ENCODE measurements around the gene ITGAD. TPM values are rescaled to one million over a fixed set of nuclear protein-coding genes. Genes with fewer than 3 reads are reported as not detected.

ITGAD gene
- total RNA-seq, 2 donors from 2014 or later: not detected

- H3K9me3 Mint-ChIP-seq: no peaks in the 10 kb centered on the region
- H3K36me3 Mint-ChIP-seq (ENCODE audit: low read depth): no peaks in the 10 kb centered on the region
- peaks cover 4% of the 10 kb centered on the region for H3K27me3 Mint-ChIP-seq
- H3K4me1 Mint-ChIP-seq: peaks cover 11% of the 10 kb centered on the region
- peak overlapping the region; percentile 54 for H3K4me3 Mint-ChIP-seq
- no peak for ATAC-seq (replicated peaks)
- H3K27ac Mint-ChIP-seq: no peak overlapping the region
Measured at GRCh38 chr16:31473264-31473984, 80.3 kb downstream of the ITGAD start.

GRCh38 chr16:31474173-31474714, 81.1 kb downstream of the ITGAD start:
- peaks cover 11% of the 10 kb centered on the region for H3K4me1 Mint-ChIP-seq
- ATAC-seq (replicated peaks): no peak
- no peaks in the 10 kb centered on the region for H3K36me3 Mint-ChIP-seq (ENCODE audit: low read depth)
- H3K4me3 Mint-ChIP-seq: no peak overlapping the region
- H3K9me3 Mint-ChIP-seq: no peaks in the 10 kb centered on the region
- no peak overlapping the region for H3K27ac Mint-ChIP-seq
- H3K27me3 Mint-ChIP-seq: peaks cover 4% of the 10 kb centered on the region

DNA sequence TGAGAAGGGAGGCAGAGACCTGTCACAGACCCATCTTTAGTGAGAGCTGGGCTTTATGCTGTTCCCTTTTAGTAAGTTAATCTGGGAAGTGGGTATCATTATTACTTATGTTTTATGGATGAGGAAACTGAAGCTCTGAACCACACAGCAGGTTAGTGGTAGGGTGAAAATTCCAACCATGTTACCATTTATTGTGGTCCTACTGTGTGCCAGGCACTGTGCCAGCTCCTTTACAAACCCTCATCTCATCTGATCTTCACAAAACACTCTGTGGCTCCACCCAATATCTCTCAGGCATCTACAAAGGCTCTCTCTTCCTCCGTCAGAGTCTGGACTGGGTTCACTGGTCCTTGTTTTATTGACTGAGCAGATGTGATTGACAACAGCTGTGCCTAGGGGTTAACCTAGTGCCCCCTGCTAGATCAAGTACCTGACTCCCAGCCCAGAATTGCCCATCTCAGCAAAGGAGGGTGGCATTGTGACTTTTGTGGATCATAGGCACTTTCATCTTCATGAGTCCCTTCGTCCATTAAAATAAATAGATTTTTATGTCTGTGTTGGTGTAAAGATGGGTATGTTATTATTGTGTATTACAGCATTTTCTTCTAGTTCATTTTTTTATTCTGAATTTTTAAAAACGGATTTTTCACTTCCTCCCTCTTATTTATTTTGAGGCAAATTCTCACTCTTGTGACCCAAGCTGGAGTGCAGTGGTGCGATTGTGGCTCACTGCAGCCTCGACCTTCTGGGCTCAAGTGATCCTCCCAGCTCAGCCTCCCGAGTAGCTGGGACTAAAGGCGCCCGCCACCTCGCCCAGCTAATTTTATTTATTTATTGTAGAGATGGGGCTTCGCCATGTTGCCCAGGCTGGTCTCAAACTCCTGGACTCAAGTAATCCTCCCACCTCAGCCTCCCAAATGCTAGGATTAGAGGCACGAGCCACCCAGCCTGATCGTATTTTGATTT, 81.9 kb downstream of the ITGAD start:
- peak overlapping the region; percentile 82 for H3K4me3 Mint-ChIP-seq
- no peaks in the 10 kb centered on the region for H3K36me3 Mint-ChIP-seq (ENCODE audit: low read depth)
- ATAC-seq (replicated peaks): no peak
- no peaks in the 10 kb centered on the region for H3K9me3 Mint-ChIP-seq
- no peak overlapping the region for H3K27ac Mint-ChIP-seq
- peaks cover 11% of the 10 kb centered on the region for H3K4me1 Mint-ChIP-seq
- H3K27me3 Mint-ChIP-seq: peaks cover 4% of the 10 kb centered on the region

DNA sequence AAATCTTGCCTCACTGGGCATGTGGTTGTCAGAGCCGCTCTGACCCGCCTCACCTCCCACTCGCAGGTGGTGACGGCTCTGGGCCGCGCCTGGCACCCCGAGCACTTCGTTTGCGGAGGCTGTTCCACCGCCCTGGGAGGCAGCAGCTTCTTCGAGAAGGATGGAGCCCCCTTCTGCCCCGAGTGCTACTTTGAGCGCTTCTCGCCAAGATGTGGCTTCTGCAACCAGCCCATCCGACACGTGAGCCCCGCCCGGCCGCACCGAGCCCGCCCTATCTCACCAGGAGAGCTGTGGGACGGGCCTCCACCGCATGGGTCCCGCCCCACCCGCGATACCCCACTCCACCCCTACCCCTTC, 82.8 kb downstream of the ITGAD start:
- Mint-ChIP-seq H3K4me3 (peak overlapping the region; percentile 82), H3K27me3 (peaks cover 4% of the 10 kb centered on the region), H3K4me1 (peaks cover 11% of the 10 kb centered on the region), H3K27ac (no peak overlapping the region), H3K9me3 (no peaks in the 10 kb centered on the region), H3K36me3 (ENCODE audit: low read depth) (no peaks in the 10 kb centered on the region)
- no peak for ATAC-seq (replicated peaks)

Other genes starting within 250 kb of the ITGAD start
- gene PRSS36, start 243.3 kb upstream of the ITGAD start, total RNA-seq: 1 to 10 TPM; 1.1 TPM
- 100 to 1,000 TPM; 425 to 686 TPM for gene FUS, start 213.2 kb upstream of the ITGAD start, total RNA-seq
- gene PYCARD, start 190.6 kb upstream of the ITGAD start, total RNA-seq: 10 to 100 TPM in 1 of 2 donors, 1 to 10 TPM in 1; 9.6 to 25.6 TPM
- gene TRIM72, start 179.2 kb upstream of the ITGAD start, total RNA-seq: under 1 TPM in 1 of 2 donors, not detected in 1; 0.08 TPM
- under 1 TPM in 1 of 2 donors, not detected in 1; 0.61 TPM for gene PYDC1, start 176.2 kb upstream of the ITGAD start, total RNA-seq
- 1 to 10 TPM; 4.9 to 6.4 TPM for gene ITGAM, start 133.4 kb upstream of the ITGAD start, total RNA-seq
- gene ITGAX, start 38.2 kb upstream of the ITGAD start, total RNA-seq: 10 to 100 TPM; 25.5 to 50.4 TPM
- not detected for gene COX6A2, start 35.0 kb downstream of the ITGAD start, total RNA-seq
- gene ZNF843, start 49.5 kb downstream of the ITGAD start, total RNA-seq: under 1 TPM; 0.09 to 0.37 TPM
- 10 to 100 TPM; 11.9 to 17.9 TPM for gene ARMC5, start 66.2 kb downstream of the ITGAD start, total RNA-seq
- gene TGFB1I1, start 78.8 kb downstream of the ITGAD start, total RNA-seq: 1 to 10 TPM; 2.7 to 5.6 TPM
- 1 to 10 TPM in 1 of 2 donors, under 1 TPM in 1; 0.50 to 1.2 TPM for gene SLC5A2, start 89.8 kb downstream of the ITGAD start, total RNA-seq
- 10 to 100 TPM; 32.3 to 52.4 TPM for gene RUSF1, start 115.1 kb downstream of the ITGAD start, total RNA-seq
- gene AHSP, start 134.6 kb downstream of the ITGAD start, total RNA-seq: not detected

All from activated T-helper 17 cell treated with anti-CD3 and anti-CD28 coated beads, Interleukin-2, amount 50 U/mL, for 72 hours (primary cell).